H1 (cell line): ENCODE results near the gene TSC22D4. TPM values are rescaled to one million over a fixed set of nuclear protein-coding genes. Genes with fewer than 3 reads are reported as not detected.

Experiments
- ATF2 ChIP-seq: IDR thresholded peaks from 2 replicates; pipeline ENCODE4 v1.6.1; 2012; ENCODE audit warnings: low read length, inconsistent platforms
- BACH1 ChIP-seq: IDR thresholded peaks from 2 replicates; pipeline ENCODE4 v1.6.1; 2012; ENCODE audit warnings: low read length, improper control_type of control experiment
- CBX8 ChIP-seq: fragments of 300-800, 300-1000 bp; sonication (generic); IDR thresholded peaks from 2 replicates; pipeline ENCODE4 v1.7.1; 2016; ENCODE audit warnings: low read depth, low read length, borderline replicate concordance
- CHD2 ChIP-seq: IDR thresholded peaks from 2 replicates; pipeline ENCODE4 v1.6.1; 2012; ENCODE audit warnings: low read length, improper control_type of control experiment
- CREB1 ChIP-seq: IDR thresholded peaks from 2 replicates; pipeline ENCODE4 v1.6.1; 2012; ENCODE audit warnings: inconsistent platforms
- CTBP2 ChIP-seq: IDR thresholded peaks from 2 replicates; pipeline ENCODE4 v1.7.0; 2011; ENCODE audit warnings: borderline replicate concordance, mild to moderate bottlenecking, moderate library complexity, mixed read lengths, low read length; ENCODE audit not compliant: insufficient read depth, insufficient read length
- GTF2F1 ChIP-seq: IDR thresholded peaks from 2 replicates; pipeline ENCODE4 v1.6.1; 2012; ENCODE audit warnings: low read depth, low read length, improper control_type of control experiment, borderline replicate concordance
- HDAC6 ChIP-seq: IDR thresholded peaks from one replicate; pipeline ENCODE4 v1.7.1; 2012; ENCODE audit warnings: low read depth, mild to moderate bottlenecking, inconsistent platforms, low read length, moderate library complexity
- JUN ChIP-seq: IDR thresholded peaks from 2 replicates; pipeline ENCODE4 v1.6.1; 2011; ENCODE audit warnings: low read depth, mild to moderate bottlenecking, improper control_type of control experiment, low read length
- MAFK ChIP-seq: IDR thresholded peaks from 2 replicates; pipeline ENCODE4 v1.6.1; 2012; ENCODE audit warnings: low read depth, mild to moderate bottlenecking, improper control_type of control experiment, low read length
- NANOG ChIP-seq: IDR thresholded peaks from 2 replicates; pipeline ENCODE4 v1.6.1; 2011; ENCODE audit warnings: low read length, low read depth, mild to moderate bottlenecking, inconsistent platforms; ENCODE audit not compliant: insufficient read depth, poor library complexity, severe bottlenecking
- NRF1 ChIP-seq: IDR thresholded peaks from 2 replicates; pipeline ENCODE4 v1.6.1; 2011; ENCODE audit warnings: mild to moderate bottlenecking, low read depth, low read length, improper control_type of control experiment
- PHF8 ChIP-seq: fragments of 200-600 bp; sonication (generic); conservative IDR thresholded peaks from 2 replicates; pipeline ENCODE4 v1.7.1; 2012; ENCODE audit warnings: low read depth, mild to moderate bottlenecking, inconsistent platforms, low read length, moderate library complexity
- POLR2A ChIP-seq, 2 experiments: IDR thresholded peaks; 1 replicate in 1 of 2; 2 replicates in 1 of 2; pipeline ENCODE4 v1.6.1; 2011; ENCODE audit warnings: low read depth in 2 of 2, low read length in 2 of 2, mild to moderate bottlenecking in 2 of 2; ENCODE audit errors: control extremely low read depth in 1 of 2
- RFX5 ChIP-seq: IDR thresholded peaks from 2 replicates; pipeline ENCODE4 v1.6.1; 2011; ENCODE audit warnings: low read depth, low read length, improper control_type of control experiment, borderline replicate concordance
- RNF2 ChIP-seq: fragments of 200-900, 300-1000 bp; sonication (generic); IDR thresholded peaks from 2 replicates; pipeline ENCODE4 v1.7.1; 2016; ENCODE audit warnings: borderline replicate concordance, low read depth, mild to moderate bottlenecking, antibody characterized with exemption, low read length; ENCODE audit not compliant: poor library complexity, severe bottlenecking; ENCODE audit errors: missing control alignments
- RXRA ChIP-seq: IDR thresholded peaks from 2 replicates; pipeline ENCODE4 v1.6.1; 2011; ENCODE audit warnings: low read depth, mild to moderate bottlenecking, low read length, moderate library complexity; ENCODE audit not compliant: insufficient read depth
- SIX5 ChIP-seq: IDR thresholded peaks from 2 replicates; pipeline ENCODE4 v1.6.1; 2011; ENCODE audit warnings: mild to moderate bottlenecking, low read depth, low read length
- SP1 ChIP-seq: IDR thresholded peaks from 2 replicates; pipeline ENCODE4 v1.6.1; 2011; ENCODE audit warnings: low read depth, low read length
- SP4 ChIP-seq: IDR thresholded peaks from 2 replicates; pipeline ENCODE4 v1.6.1; 2012; ENCODE audit warnings: low read length, inconsistent platforms
- SUZ12 ChIP-seq: fragments of 200-600 bp; sonication (generic); IDR thresholded peaks from 2 replicates; pipeline ENCODE4 v1.6.1; 2012; ENCODE audit warnings: mild to moderate bottlenecking, inconsistent platforms, low read length, moderate library complexity, mixed read lengths
- USF2 ChIP-seq: IDR thresholded peaks from 2 replicates; pipeline ENCODE4 v1.6.1; 2011; ENCODE audit warnings: low read length, improper control_type of control experiment
- YY1 ChIP-seq: IDR thresholded peaks from 2 replicates; pipeline ENCODE4 v1.6.1; 2011; ENCODE audit warnings: low read depth, mild to moderate bottlenecking, low read length
- polyA plus RNA-seq, 7 experiments: library from polyadenylated mRNA; depleted of rRNA in 3 of 7; stranded (reverse) in 5 of 7; unstranded in 2 of 7; fragments of >200 nt in 5 of 7; fragments of 200-250 nt in 2 of 7; gene quantifications; 1 replicate in 5 of 7; 2 replicates in 1 of 7; 4 replicates in 1 of 7; pipeline versions ENCODE4 v1.2.1 to v1.2.3, GENCODE V29; 2011 to 2013; ENCODE audit warnings: missing spikeins in 2 of 7, mixed read lengths in 2 of 7
- total RNA-seq: library from RNA; stranded (reverse); fragmentation: NEBNext Ultra II Directional; extraction: Animal tissue kit (Norgen Biotek cat#: 25700); gene quantifications from 2 replicates; pipeline ENCODE4 v1.2.1, GENCODE V29; 2021

TSC22D4 gene
- total and polyA plus RNA-seq, 2 of the 8 experiments (the other 6 are each of a cell fraction or from before 2014, with no cell fraction given), result 13.2 to 20.3 TPM

GRCh38 chr7:100483090-100483721 lies 4.2 kb upstream of the TSC22D4 start (continued):
- TF ChIP-seq CTBP2 (peak; percentile 64), RXRA (no peak), BACH1 (no peak), SIX5 (no peak), CBX8 (no peak), NRF1 (no peak), ATF2 (no peak), CHD2 (no peak), JUN (no peak), SUZ12 (no peak), NANOG (no peak), HDAC6 (no peak), SP1 (no peak), SP4 (no peak), RNF2 (no peak), CREB1 (peak; percentile 72), GTF2F1 (no peak), PHF8 (no peak; the same call in 1 of the 2 replicates), MAFK (no peak), RFX5 (0 out of 2 replicates have a peak, but pooled peaks have one; percentile 16), YY1 (no peak), USF2 (no peak), POLR2A (IDR thresholded peaks at IDR 0.05; ENCODE audit: control extremely low read depth in 1 of 2, low read depth in 2 of 2, low read length in 2 of 2) (no peak)
